Activated T-cell treated with anti-CD3 and anti-CD28 coated beads, Interleukin-2, amount 50 U/mL, for 72 hours (primary cell): ENCODE data around the gene HOATZ. TPM values are rescaled to one million over a fixed set of nuclear protein-coding genes. Genes with fewer than 3 reads are reported as not detected.

Source experiments
- ATAC-seq, 2 donors: fragments of 150-1000 bp; cut with Tn5 transposase; replicated peaks in 1 of 2; 2 replicates each; pipeline ENCODE4 v1.10.0; 2021; ENCODE audit warnings: moderate library complexity in 2 of 2, mild to moderate bottlenecking in 1 of 2
- DNase-seq, 2 donors: peaks; one replicate each; pipeline ENCODE4 v3.0.0; 2021 to 2022; ENCODE audit warnings: mixed read lengths in 1 of 2
- H3K27ac Mint-ChIP-seq: one replicate; pipeline ENCODE4 v1.8.0; 2022; ENCODE audit warnings: mild to moderate bottlenecking, moderate library complexity, mixed read lengths
- H3K27me3 Mint-ChIP-seq: one replicate; pipeline ENCODE4 v1.8.0; 2022; ENCODE audit warnings: low read depth, mixed read lengths
- H3K36me3 Mint-ChIP-seq, 2 donors: one replicate each; pipeline ENCODE4 v1.8.0; 2022; ENCODE audit warnings: mixed read lengths in 2 of 2, mild to moderate bottlenecking in 1 of 2; ENCODE audit not compliant: insufficient read depth in 2 of 2
- H3K4me1 Mint-ChIP-seq: one replicate; pipeline ENCODE4 v1.8.0; 2022; ENCODE audit warnings: low read depth, mixed read lengths
- H3K4me3 Mint-ChIP-seq, 2 donors: one replicate each; pipeline ENCODE4 v1.8.0; 2022; ENCODE audit warnings: mild to moderate bottlenecking in 2 of 2, mixed read lengths in 2 of 2, moderate library complexity in 2 of 2
- H3K9me3 Mint-ChIP-seq, 2 donors: one replicate each; pipeline ENCODE4 v1.8.0; 2022; ENCODE audit warnings: mixed read lengths in 2 of 2
- total RNA-seq, 2 donors: library from RNA; stranded (reverse); gene quantifications; one replicate each; pipeline ENCODE4 v1.2.3, GENCODE V29; 2022

HOATZ gene
- total RNA-seq, 2 donors from 2014 or later, result not detected

- DNase-seq (no peak), ATAC-seq (no peak)
- H3K27me3 Mint-ChIP-seq, result peaks cover 10% of the 10 kb centered on the region
- no peak overlapping the region for H3K4me3 Mint-ChIP-seq
- no peak overlapping the region for H3K27ac Mint-ChIP-seq
- no peaks in the 10 kb centered on the region for H3K36me3 Mint-ChIP-seq
- H3K4me1 Mint-ChIP-seq, result peaks cover 13% of the 10 kb centered on the region
- no peaks in the 10 kb centered on the region for H3K9me3 Mint-ChIP-seq
Observed at GRCh38 chr11:111582163-111582562, 67.6 kb downstream of the HOATZ start.

GRCh38 chr11:111582881-111583280 lies 68.3 kb downstream of the HOATZ start:
- Mint-ChIP-seq H3K4me3 (no peak overlapping the region), H3K27me3 (peaks cover 10% of the 10 kb centered on the region), H3K27ac (no peak overlapping the region), H3K9me3 (no peaks in the 10 kb centered on the region), H3K36me3 (no peaks in the 10 kb centered on the region), H3K4me1 (peaks cover 11% of the 10 kb centered on the region)
- no peak for ATAC-seq
- DNase-seq, result no peak

GRCh38 chr11:111585371-111585770 lies 70.8 kb downstream of the HOATZ start:
- ATAC-seq (no peak), DNase-seq (no peak)
- no peaks in the 10 kb centered on the region for H3K36me3 Mint-ChIP-seq
- H3K9me3 Mint-ChIP-seq, result no peaks in the 10 kb centered on the region
- H3K4me3 Mint-ChIP-seq, result no peak overlapping the region
- peaks cover 10% of the 10 kb centered on the region for H3K27me3 Mint-ChIP-seq
- H3K4me1 Mint-ChIP-seq, result peaks cover 7% of the 10 kb centered on the region
- no peak overlapping the region for H3K27ac Mint-ChIP-seq

- ATAC-seq (peak; percentile 41 to 60), DNase-seq (peak; percentile 40 to 49)
- H3K27me3 Mint-ChIP-seq, result peaks cover 10% of the 10 kb centered on the region
- H3K4me3 Mint-ChIP-seq, result no peak overlapping the region
- peaks cover 7% of the 10 kb centered on the region for H3K4me1 Mint-ChIP-seq
- H3K9me3 Mint-ChIP-seq, result no peaks in the 10 kb centered on the region
- no peaks in the 10 kb centered on the region for H3K36me3 Mint-ChIP-seq
- H3K27ac Mint-ChIP-seq, result no peak overlapping the region
Observed at GRCh38 chr11:111586388-111586831, 71.8 kb downstream of the HOATZ start.

Other genes with a start within 250 kb of the HOATZ start
- under 1 TPM in 1 of 2 donors, not detected in 1; 0.32 TPM for gene POU2AF3, start 216.2 kb upstream of the HOATZ start, total RNA-seq
- 10 to 100 TPM in 1 of 2 donors, 1 to 10 TPM in 1; 2.5 to 12.4 TPM for gene POU2AF1, start 135.5 kb upstream of the HOATZ start, total RNA-seq
- under 1 TPM in 1 of 2 donors, not detected in 1; 0.23 TPM for gene BTG4, start 2.4 kb upstream of the HOATZ start, total RNA-seq
- gene LAYN, start 25.9 kb downstream of the HOATZ start, total RNA-seq, result 10 to 100 TPM; 12.3 to 15.6 TPM
- 1 to 10 TPM; 9.4 to 9.9 TPM for gene SIK2, start 87.7 kb downstream of the HOATZ start, total RNA-seq